Common myeloid progenitor, CD34-positive (primary cell): Measurements from ENCODE around the gene VSNL1.

Source experiments
- CTCF ChIA-PET: fragments of 350-600 bp; sonication (Branson Sonifier 250); formaldehyde crosslinking; loops from one replicate; lab custom pipeline; 2021; ENCODE audit warnings: antibody characterized with exemption; lab: Charles Lee
- POLR2A ChIA-PET: fragments of 350-600 bp; sonication (Branson Sonifier 250); formaldehyde crosslinking; loops from one replicate; lab custom pipeline; 2021; ENCODE audit warnings: antibody characterized with exemption; lab: Charles Lee
- DNase-seq, 3 donors: peaks; one replicate each; pipeline versions ENCODE4 v3.0.0 to v3.0.0-alpha.2; 2013
- H3K27ac ChIP-seq, 2 experiments: 1 replicate in 1 of 2; 2 replicates in 1 of 2; pipeline ENCODE4 v1.7.0; 2013; ENCODE audit warnings: inconsistent platforms in 2 of 2, low read length in 2 of 2, mild to moderate bottlenecking in 2 of 2, low read depth in 1 of 2, moderate library complexity in 1 of 2; ENCODE audit not compliant: severe bottlenecking in 2 of 2, insufficient read depth in 1 of 2, poor library complexity in 1 of 2
- H3K27me3 ChIP-seq, 5 experiments: replicated peaks in 2 of 5; 1 replicate in 3 of 5; 2 replicates in 2 of 5; pipeline versions ENCODE4 v1.6.1 to v1.7.0; 2013; ENCODE audit warnings: low read length in 4 of 5, mild to moderate bottlenecking in 2 of 5, moderate library complexity in 2 of 5, inconsistent platforms in 1 of 5; ENCODE audit not compliant: insufficient read depth in 5 of 5, control insufficient read depth in 4 of 5
- H3K36me3 ChIP-seq, 4 experiments: 1 replicate in 2 of 4; 2 replicates in 2 of 4; pipeline versions ENCODE4 v1.6.1 to v1.7.0; 2013; ENCODE audit warnings: low read length in 3 of 4, control low read depth in 1 of 4, mild to moderate bottlenecking in 1 of 4; ENCODE audit not compliant: control insufficient read depth in 4 of 4, insufficient read depth in 4 of 4
- H3K4me1 ChIP-seq, 4 experiments: 1 replicate in 3 of 4; 2 replicates in 1 of 4; pipeline versions ENCODE4 v1.6.1 to v1.7.1; 2013; ENCODE audit warnings: low read length in 3 of 4, mild to moderate bottlenecking in 3 of 4, control low read depth in 1 of 4, inconsistent platforms in 1 of 4, moderate library complexity in 1 of 4; ENCODE audit not compliant: control insufficient read depth in 4 of 4, insufficient read depth in 4 of 4; ENCODE audit errors: control extremely low read depth in 1 of 4
- H3K4me3 ChIP-seq, 7 experiments: 1 replicate in 4 of 7; 2 replicates in 3 of 7; pipeline versions ENCODE4 v1.5.1 to v1.7.0; 2013; ENCODE audit warnings: mild to moderate bottlenecking in 7 of 7, low read length in 6 of 7, moderate library complexity in 6 of 7, inconsistent platforms in 2 of 7, low read depth in 2 of 7, control low read depth in 1 of 7; ENCODE audit not compliant: insufficient read depth in 4 of 7, control insufficient read depth in 1 of 7; ENCODE audit errors: extremely low read depth in 1 of 7
- H3K9me3 ChIP-seq, 5 experiments: 1 replicate in 4 of 5; 2 replicates in 1 of 5; pipeline versions ENCODE4 v1.6.1 to v1.7.1; 2013; ENCODE audit warnings: low read length in 4 of 5, mild to moderate bottlenecking in 2 of 5, inconsistent platforms in 1 of 5, low read depth in 1 of 5, moderate library complexity in 1 of 5; ENCODE audit not compliant: control insufficient read depth in 4 of 5, insufficient read depth in 2 of 5; ENCODE audit errors: control extremely low read depth in 1 of 5
- WGBS: methylation state at CpG from one replicate; pipeline ENCODE4 v1.1.5; 2013; ENCODE audit not compliant: insufficient coverage; 5-methylcytosine and 5-hydroxymethylcytosine counted together

Gene VSNL1

GRCh38 chr2:17648581-17648980 is 108.1 kb downstream of the VSNL1 start:
- Histone ChIP-seq H3K27ac (no peak overlapping the region), H3K36me3 (no peaks in the 10 kb centered on the region), H3K4me3 (no peak overlapping the region), H3K4me1 (peaks cover 0 to 24% (median 4%) of the 10 kb centered on the region in 4 experiments), H3K9me3 (no peaks in the 10 kb centered on the region), H3K27me3 (no peaks in the 10 kb centered on the region)
- ChIA-PET POLR2A (no interaction called here), CTCF (no interaction called here)
- DNase-seq: peak in 2 of 3 donors; percentile 11 to 20
- 29% methylated on average over 1 of the region's 1 CpG for WGBS

- H3K9me3 ChIP-seq: no peaks in the 10 kb centered on the region
- no peak overlapping the region for H3K4me3 ChIP-seq
- H3K4me1 ChIP-seq: peaks cover 0 to 24% (median 4%) of the 10 kb centered on the region in 4 experiments
- no peak overlapping the region for H3K27ac ChIP-seq
- no peaks in the 10 kb centered on the region for H3K36me3 ChIP-seq
- CTCF ChIA-PET: no interaction called here
- peak in 1 of 3 donors; percentile 8 for DNase-seq
- no peaks in the 10 kb centered on the region for H3K27me3 ChIP-seq
- POLR2A ChIA-PET: no interaction called here
- 85% methylated on average over 11 of the region's 11 CpGs for WGBS
Observed at GRCh38 chr2:17649026-17649425, 108.5 kb downstream of the VSNL1 start.

- no peak for DNase-seq
- Histone ChIP-seq H3K27ac (no peak overlapping the region), H3K4me1 (peaks cover 0 to 18% (median 4%) of the 10 kb centered on the region in 4 experiments), H3K36me3 (no peaks in the 10 kb centered on the region), H3K27me3 (no peaks in the 10 kb centered on the region), H3K9me3 (no peaks in the 10 kb centered on the region), H3K4me3 (no peak overlapping the region)
- 89% methylated on average over 5 of the region's 9 CpGs for WGBS
- POLR2A ChIA-PET: no interaction called here
- CTCF ChIA-PET: interaction anchor here (0.8 to 1.4 kb wide), 2 partner anchors 8 to 15 kb away, joined by 3 to 4 read pairs; no protein-coding TSS in a partner anchor
Observed at GRCh38 chr2:17652681-17653394, 112.3 kb downstream of the VSNL1 start.

- WGBS: 83% methylated on average over 1 of the region's 4 CpGs
- H3K4me1 ChIP-seq: no peaks in the 10 kb centered on the region
- H3K4me3 ChIP-seq: no peak overlapping the region
- CTCF ChIA-PET: no interaction called here
- POLR2A ChIA-PET: no interaction called here
- DNase-seq: no peak
- H3K27ac ChIP-seq: no peak overlapping the region
- no peaks in the 10 kb centered on the region for H3K27me3 ChIP-seq
- H3K9me3 ChIP-seq: no peaks in the 10 kb centered on the region
- H3K36me3 ChIP-seq: peaks cover 0 to 6% (median 3%) of the 10 kb centered on the region in 4 experiments
Observed at GRCh38 chr2:17657759-17658158, 117.3 kb downstream of the VSNL1 start.

GRCh38 chr2:17658251-17658843 is 117.9 kb downstream of the VSNL1 start:
- CTCF ChIA-PET: interaction anchor here (1.3 kb wide), 2 partner anchors 12 to 13 kb away, joined by 4 read pairs; no protein-coding TSS in a partner anchor
- Histone ChIP-seq H3K27ac (no peak overlapping the region), H3K4me1 (no peaks in the 10 kb centered on the region), H3K4me3 (no peak overlapping the region), H3K9me3 (no peaks in the 10 kb centered on the region), H3K27me3 (no peaks in the 10 kb centered on the region), H3K36me3 (peaks cover 0 to 6% (median 3%) of the 10 kb centered on the region in 4 experiments)
- 100% methylated on average over 3 of the region's 6 CpGs for WGBS
- POLR2A ChIA-PET: no interaction called here
- no peak for DNase-seq

GRCh38 chr2:17660219-17660618 is 119.7 kb downstream of the VSNL1 start:
- ChIA-PET POLR2A (no interaction called here), CTCF (interaction anchor here (1.0 to 2.2 kb wide), 3 partner anchors 9 to 16 kb away, joined by 3 to 4 read pairs (median 3); no protein-coding TSS in a partner anchor)
- Histone ChIP-seq H3K4me1 (no peaks in the 10 kb centered on the region), H3K36me3 (peaks cover 0 to 12% (median 8%) of the 10 kb centered on the region in 4 experiments), H3K9me3 (no peaks in the 10 kb centered on the region), H3K4me3 (no peak overlapping the region), H3K27ac (no peak overlapping the region), H3K27me3 (no peaks in the 10 kb centered on the region)
- no peak for DNase-seq
- 100% methylated on average over 3 of the region's 4 CpGs for WGBS

GRCh38 chr2:17661460-17661859 is 121.0 kb downstream of the VSNL1 start:
- H3K4me1 ChIP-seq: no peaks in the 10 kb centered on the region
- no peak overlapping the region for H3K4me3 ChIP-seq
- WGBS: 100% methylated on average over 1 of the region's 1 CpG
- peaks cover 0 to 19% (median 9%) of the 10 kb centered on the region in 4 experiments for H3K36me3 ChIP-seq
- no peak for DNase-seq
- H3K27ac ChIP-seq: no peak overlapping the region
- H3K27me3 ChIP-seq: no peaks in the 10 kb centered on the region
- H3K9me3 ChIP-seq: no peaks in the 10 kb centered on the region
- CTCF ChIA-PET: interaction anchor here (1.1 to 2.2 kb wide), 3 partner anchors 9 to 16 kb away, joined by 3 to 5 read pairs (median 4); no protein-coding TSS in a partner anchor
- POLR2A ChIA-PET: no interaction called here
